ENCODE data around the gene SELENOO. TPM values are rescaled to one million over a fixed set of nuclear protein-coding genes. Genes with fewer than 3 reads are reported as not detected.
A peak's percentile ranks its signal among the peaks of the same experiment; 100 is the strongest.

SELENOO gene
- total and polyA plus RNA-seq, 2 donors from 2014 or later = 19.7 to 42.8 TPM

DNA sequence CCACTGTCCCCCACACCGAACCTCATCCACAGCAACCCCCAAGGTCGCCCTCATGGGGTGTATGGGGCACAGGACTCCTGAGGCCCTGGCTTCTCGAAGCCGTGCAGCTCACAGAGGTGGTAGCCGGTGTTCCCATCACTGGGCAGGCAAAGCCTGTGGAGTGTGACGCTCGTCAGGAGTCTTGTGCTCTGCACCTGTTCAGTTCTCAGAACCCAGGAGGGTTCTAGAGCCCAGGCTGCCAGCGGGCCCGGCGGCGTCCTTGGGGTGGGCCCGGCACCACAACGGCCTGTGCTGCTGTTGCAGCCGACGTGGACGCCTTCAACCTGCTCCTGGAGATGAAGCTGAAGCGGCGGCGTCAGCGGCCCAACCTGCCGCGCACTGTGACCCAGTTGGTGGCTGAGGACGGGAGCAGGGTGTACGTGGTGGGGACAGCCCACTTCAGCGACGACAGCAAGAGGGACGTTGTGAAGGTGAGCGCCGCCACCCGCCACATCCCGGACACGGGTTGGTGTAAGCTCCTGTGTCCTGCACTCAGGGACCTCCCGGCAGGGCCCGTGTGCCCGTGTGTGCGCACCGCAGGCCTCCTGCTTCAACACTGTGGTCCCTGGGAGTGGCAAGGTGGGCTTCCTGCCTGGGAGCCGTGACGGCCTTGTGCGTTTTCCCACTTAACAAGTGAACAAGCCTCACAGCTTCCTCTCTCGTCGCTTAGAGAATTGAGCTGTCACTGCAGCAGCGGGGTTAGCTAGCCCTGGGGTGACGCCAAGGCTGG is 6.6 kb upstream of the SELENOO start:
- peaks cover 0 to 3% (median 3%) of the 10 kb centered on the region in 3 donors for H3K36me3 ChIP-seq (ENCODE audit: control insufficient read depth in 2 of 3, insufficient read depth in 3 of 3, low read length in 3 of 3)
- FAIRE-seq = no peak

DNA sequence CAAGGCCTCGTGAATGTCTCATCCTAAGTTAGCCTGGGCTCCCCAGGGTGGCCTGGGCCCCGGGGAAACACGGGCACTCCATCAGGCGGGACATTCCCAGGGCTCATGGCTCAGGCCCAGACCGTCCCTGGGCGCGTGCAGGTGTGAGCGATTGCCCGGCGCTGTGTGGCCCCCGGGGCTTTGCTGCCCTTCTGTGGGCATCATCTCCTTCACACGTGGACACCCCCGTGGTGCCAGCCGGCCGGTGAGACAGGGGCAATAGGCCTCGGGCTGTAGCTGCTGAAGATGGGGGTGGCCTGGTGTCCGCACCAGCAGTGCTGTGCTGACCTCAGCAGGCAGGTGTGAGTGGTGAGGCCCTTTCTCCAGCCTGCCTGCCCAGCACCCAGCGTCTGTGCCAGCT is 4.6 kb upstream of the SELENOO start:
- Histone ChIP-seq H3K9me3 (ENCODE audit: control insufficient read depth in 2 of 3, insufficient read depth in 1 of 3, low read length in 3 of 3) (no peaks in the 10 kb centered on the region), H3K9ac (ENCODE audit: low read length in 3 of 3) (no peak overlapping the region), H3K27ac (ENCODE audit: low read depth in 2 of 2, low read length in 2 of 2) (no peak overlapping the region), H3K27me3 (ENCODE audit: control insufficient read depth, insufficient read depth, low read length) (no peaks in the 10 kb centered on the region), H3K4me3 (ENCODE audit: low read length in 3 of 3) (no peak overlapping the region), H3K4me1 (ENCODE audit: control insufficient read depth in 2 of 3, insufficient read depth in 2 of 3, low read depth in 1 of 3, low read length in 3 of 3) (peaks cover 0 to 10% (median 0%) of the 10 kb centered on the region in 3 donors), H3K36me3 (ENCODE audit: control insufficient read depth in 2 of 3, insufficient read depth in 3 of 3, low read length in 3 of 3) (peaks cover 0 to 3% (median 3%) of the 10 kb centered on the region in 3 donors)
- intact Hi-C loops (cut with DNase I) = no loop called here
- FAIRE-seq = no peak
- DNase-seq = no peak
- TF ChIP-seq, protein P1, sequence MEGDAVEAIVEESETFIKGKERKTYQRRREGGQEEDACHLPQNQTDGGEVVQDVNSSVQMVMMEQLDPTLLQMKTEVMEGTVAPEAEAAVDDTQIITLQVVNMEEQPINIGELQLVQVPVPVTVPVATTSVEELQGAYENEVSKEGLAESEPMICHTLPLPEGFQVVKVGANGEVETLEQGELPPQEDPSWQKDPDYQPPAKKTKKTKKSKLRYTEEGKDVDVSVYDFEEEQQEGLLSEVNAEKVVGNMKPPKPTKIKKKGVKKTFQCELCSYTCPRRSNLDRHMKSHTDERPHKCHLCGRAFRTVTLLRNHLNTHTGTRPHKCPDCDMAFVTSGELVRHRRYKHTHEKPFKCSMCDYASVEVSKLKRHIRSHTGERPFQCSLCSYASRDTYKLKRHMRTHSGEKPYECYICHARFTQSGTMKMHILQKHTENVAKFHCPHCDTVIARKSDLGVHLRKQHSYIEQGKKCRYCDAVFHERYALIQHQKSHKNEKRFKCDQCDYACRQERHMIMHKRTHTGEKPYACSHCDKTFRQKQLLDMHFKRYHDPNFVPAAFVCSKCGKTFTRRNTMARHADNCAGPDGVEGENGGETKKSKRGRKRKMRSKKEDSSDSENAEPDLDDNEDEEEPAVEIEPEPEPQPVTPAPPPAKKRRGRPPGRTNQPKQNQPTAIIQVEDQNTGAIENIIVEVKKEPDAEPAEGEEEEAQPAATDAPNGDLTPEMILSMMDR (IDR thresholded peaks at IDR 0.05; ENCODE audit: borderline replicate concordance, extremely low read depth, insufficient read depth) = no peak

More for the DNA sequence above, 6.6 kb upstream of the SELENOO start:
- H3K9ac ChIP-seq (ENCODE audit: low read length in 3 of 3) = no peak overlapping the region
- H3K27ac ChIP-seq (ENCODE audit: low read depth in 2 of 2, low read length in 2 of 2) = no peak overlapping the region
- no peak for DNase-seq
- H3K27me3 ChIP-seq (ENCODE audit: control insufficient read depth, insufficient read depth, low read length) = no peaks in the 10 kb centered on the region
- peaks cover 0 to 17% (median 2%) of the 10 kb centered on the region in 3 donors for H3K4me1 ChIP-seq (ENCODE audit: control insufficient read depth in 2 of 3, insufficient read depth in 2 of 3, low read depth in 1 of 3, low read length in 3 of 3)
- TF ChIP-seq, protein P1 (IDR thresholded peaks at IDR 0.05; ENCODE audit: borderline replicate concordance, extremely low read depth, insufficient read depth) = no peak
- H3K9me3 ChIP-seq (ENCODE audit: control insufficient read depth in 2 of 3, insufficient read depth in 1 of 3, low read length in 3 of 3) = no peaks in the 10 kb centered on the region
- no peak overlapping the region for H3K4me3 ChIP-seq (ENCODE audit: low read length in 3 of 3)
- intact Hi-C loops (cut with DNase I) = no loop called here

GRCh38 chr22:50197000-50197800 is 3.6 kb upstream of the SELENOO start:
- Histone ChIP-seq H3K9ac (ENCODE audit: low read length in 3 of 3) (no peak overlapping the region), H3K4me3 (ENCODE audit: low read length in 3 of 3) (no peak overlapping the region), H3K4me1 (ENCODE audit: control insufficient read depth in 2 of 3, insufficient read depth in 2 of 3, low read depth in 1 of 3, low read length in 3 of 3) (peaks cover 0 to 14% (median 1%) of the 10 kb centered on the region in 3 donors), H3K27me3 (ENCODE audit: control insufficient read depth, insufficient read depth, low read length) (no peaks in the 10 kb centered on the region), H3K27ac (ENCODE audit: low read depth in 2 of 2, low read length in 2 of 2) (no peak overlapping the region), H3K36me3 (ENCODE audit: control insufficient read depth in 2 of 3, insufficient read depth in 3 of 3, low read length in 3 of 3) (peaks cover 0 to 3% (median 3%) of the 10 kb centered on the region in 3 donors), H3K9me3 (ENCODE audit: control insufficient read depth in 2 of 3, insufficient read depth in 1 of 3, low read length in 3 of 3) (no peaks in the 10 kb centered on the region)
- intact Hi-C loops (cut with DNase I) = no loop called here
- FAIRE-seq = no peak
- peak in 1 of 5 donors; percentile 39 for DNase-seq
- TF ChIP-seq, protein P1 (IDR thresholded peaks at IDR 0.05; ENCODE audit: borderline replicate concordance, extremely low read depth, insufficient read depth) = no peak
